Measurements from ENCODE around the gene CACUL1. TPM values are rescaled to one million over a fixed set of nuclear protein-coding genes. Genes with fewer than 3 reads are reported as not detected.

CACUL1 gene
- total RNA-seq, 1 experiment from 2014 or later, result 38.5 TPM

- Mint-ChIP-seq H3K27me3 (ENCODE audit: low read depth) (peaks cover 16% of the 10 kb centered on the region), H3K27ac (no peak overlapping the region)
Measured at GRCh38 chr10:118758449-118758848, 3.7 kb upstream of the CACUL1 start.

More at GRCh38 chr10:118758449-118758848, 3.7 kb upstream of the CACUL1 start:
- H4K8ac ChIP-seq (replicated peaks; ENCODE audit: insufficient read length, low read depth, low read length), result no peak overlapping the region
- no peak overlapping the region for H2BK15ac ChIP-seq (ENCODE audit: low read depth, low read length)
- H2AK5ac ChIP-seq (ENCODE audit: insufficient read length, low read length), result no peak overlapping the region
- H2BK12ac ChIP-seq (ENCODE audit: insufficient read length, low read depth, low read length), result no peak overlapping the region
- H3K4me1 ChIP-seq (ENCODE audit: insufficient read depth, low read length), result no peaks in the 10 kb centered on the region; the same call in 1 of the 2 replicates
- no peaks in the 10 kb centered on the region for H4K20me1 ChIP-seq (ENCODE audit: control insufficient read depth, insufficient read depth, insufficient read length)
- H3K27me3 ChIP-seq (ENCODE audit: insufficient read depth, low read length), result no peaks in the 10 kb centered on the region
- H3K4ac ChIP-seq (ENCODE audit: low read depth, low read length), result no peak overlapping the region
- no peak overlapping the region for H3K23ac ChIP-seq (ENCODE audit: insufficient read length, low read depth, low read length)
- peaks cover 11% of the 10 kb centered on the region for H3K23me2 ChIP-seq (ENCODE audit: insufficient read length, low read depth, low read length, poor library complexity, severe bottlenecking)
- Mint-ChIP-seq H3K36me3 (ENCODE audit: insufficient read depth in 1 of 3, low read depth in 3 of 3) (no peaks in the 10 kb centered on the region; a peak in 2 of 7 replicates), H3K4me3 (no peak overlapping the region), H3K4me1 (peaks cover 0 to 2% of the 10 kb centered on the region in 2 experiments; a peak in 1 of 4 replicates), H3K9me3 (no peaks in the 10 kb centered on the region)
- no peak overlapping the region for H3K14ac ChIP-seq (ENCODE audit: insufficient read depth, low read length)
- no peak for DNase-seq
- H2BK20ac ChIP-seq (ENCODE audit: low read depth, low read length, poor library complexity, severe bottlenecking), result no peak overlapping the region
- H2BK5ac ChIP-seq (ENCODE audit: insufficient read length, low read length), result no peak overlapping the region
- no peak overlapping the region for H2BK120ac ChIP-seq (ENCODE audit: low read depth, low read length, poor library complexity, severe bottlenecking)
- no peak overlapping the region for H3K27ac ChIP-seq (ENCODE audit: insufficient read length, low read depth, low read length)
- no peak overlapping the region for H4K5ac ChIP-seq (ENCODE audit: insufficient read length, low read depth, low read length)
- H2AFZ ChIP-seq (ENCODE audit: low read length), result no peak overlapping the region
- no CpG with 5 or more reads among the region's 1 CpG for WGBS (ENCODE audit: extremely low coverage, insufficient read length, low lambda C conversion rate)
- TF ChIP-seq CTCF (conservative IDR thresholded peaks at IDR 0.05), result no peak
- no peak overlapping the region for H4K91ac ChIP-seq (ENCODE audit: insufficient read length, low read depth, low read length)
- H3K79me2 ChIP-seq (ENCODE audit: insufficient read depth, low read length), result peaks cover 5% of the 10 kb centered on the region; the same call in 1 of the 2 replicates
- H3K79me1 ChIP-seq (ENCODE audit: insufficient read depth, low read depth, low read length, poor library complexity, severe bottlenecking), result no peaks in the 10 kb centered on the region
- no peak overlapping the region for H3T11ph ChIP-seq (ENCODE audit: low read length)
- H3K18ac ChIP-seq (ENCODE audit: insufficient read length, low read depth, low read length), result no peak overlapping the region
- H3K9ac ChIP-seq (ENCODE audit: extremely low read depth, insufficient read length, low read length), result no peak overlapping the region
- H3K9me3 ChIP-seq (ENCODE audit: control insufficient read depth, low read depth, low read length), result no peaks in the 10 kb centered on the region
- no peak overlapping the region for H3K4me2 ChIP-seq (ENCODE audit: insufficient read depth, insufficient read length, low read length)
- no peak overlapping the region for H3K56ac ChIP-seq (ENCODE audit: insufficient read length, low read depth, low read length)

Measured in H9 (cell line).